NCI-H446 treated with DMSO at 0.1 percent for 48 hours (cell line): ENCODE results near the gene HEXD.
"Not testable (repeated sequence)": the region's sequence is repeated elsewhere in the genome, so short reads cannot be mapped to it uniquely, and the experiment has no call there.

Experiments
- DNase-seq: peaks from one replicate; lab custom pipeline; 2025; lab: John Stamatoyannopoulos, UW

The HEXD gene

GRCh38 chr17:82418001-82418986 is at the start of gene HEXD, which contains the start of gene OGFOD3:
HEXD (plus strand) TSS chr17:82418347; CDS start chr17:82419800, 1,453 bp downstream.
OGFOD3 (minus strand) TSS chr17:82418586; CDS start chr17:82418485, 101 bp downstream.
- peak; percentile 59 for DNase-seq

- no peak for DNase-seq
These were observed 48.9 kb upstream of the HEXD start for GRCh38 chr17:82369211-82369610.

- DNase-seq, result no peak
These were observed 47.4 kb upstream of the HEXD start for GRCh38 chr17:82370471-82371332.

GRCh38 chr17:82371333-82372248 is 46.6 kb upstream of the HEXD start, which contains the start of gene UTS2R:
UTS2R (plus strand) TSS chr17:82371765; CDS start chr17:82374325, 2,560 bp downstream.
- no peak for DNase-seq

GRCh38 chr17:82372249-82373071 is 45.7 kb upstream of the HEXD start:
- no peak for DNase-seq

- not testable (repeated sequence) for DNase-seq
These were observed 45.1 kb upstream of the HEXD start for GRCh38 chr17:82373072-82373452.

- no peak for DNase-seq
These were observed 44.2 kb upstream of the HEXD start for GRCh38 chr17:82373731-82374625.

- no peak for DNase-seq
These were observed 43.4 kb upstream of the HEXD start for GRCh38 chr17:82374626-82375331.

GRCh38 chr17:82375359-82376041 is 42.6 kb upstream of the HEXD start:
- DNase-seq, result no peak

- DNase-seq, result no peak
These were observed 42.0 kb upstream of the HEXD start for GRCh38 chr17:82376042-82376730.

GRCh38 chr17:82377294-82377693 is 40.9 kb upstream of the HEXD start:
- not testable (repeated sequence) for DNase-seq

GRCh38 chr17:82377924-82378740 is 40.0 kb upstream of the HEXD start:
- no peak for DNase-seq

GRCh38 chr17:82378741-82379021 is 39.5 kb upstream of the HEXD start:
- DNase-seq, result no peak

GRCh38 chr17:82380860-82381702 is 37.1 kb upstream of the HEXD start:
- no peak for DNase-seq

GRCh38 chr17:82381703-82382009 is 36.5 kb upstream of the HEXD start:
- not testable (repeated sequence) for DNase-seq
